IPS DF 6.9 (cell line): Measurements from ENCODE around the gene ZG16.

Experiments
- DNase-seq: peaks from one replicate; pipeline ENCODE4 v3.0.0-alpha.2; 2013; ENCODE audit warnings: low read depth, low spot score
- H3K27ac ChIP-seq: one replicate; pipeline ENCODE4 v1.5.1; 2013; ENCODE audit warnings: low read length, control low read depth
- H3K27me3 ChIP-seq: 2 replicates; pipeline ENCODE4 v1.6.1; 2013; ENCODE audit warnings: mild to moderate bottlenecking, low read length; ENCODE audit not compliant: control insufficient read depth, insufficient read depth
- H3K36me3 ChIP-seq: 2 replicates; pipeline ENCODE4 v1.6.1; 2013; ENCODE audit warnings: low read length; ENCODE audit not compliant: control insufficient read depth, insufficient read depth
- H3K4me1 ChIP-seq: 2 replicates; pipeline ENCODE4 v1.6.1; 2013; ENCODE audit warnings: low read length; ENCODE audit not compliant: control insufficient read depth, insufficient read depth
- H3K4me3 ChIP-seq: 2 replicates; pipeline ENCODE4 v1.5.1; 2013; ENCODE audit warnings: mild to moderate bottlenecking, low read length
- H3K9me3 ChIP-seq: 2 replicates; pipeline ENCODE4 v1.6.1; 2013; ENCODE audit warnings: low read length, inconsistent platforms; ENCODE audit not compliant: control insufficient read depth, insufficient read depth
- WGBS: extraction: QIAGEN DNeasy Blood & Tissue Kit; methylation state at CpG from one replicate; pipeline ENCODE4 v1.1.7; 2013; ENCODE audit warnings: mixed read lengths, missing lambda C conversion rate; ENCODE audit not compliant: insufficient read length, insufficient coverage; 5-methylcytosine and 5-hydroxymethylcytosine counted together

Gene ZG16

DNA sequence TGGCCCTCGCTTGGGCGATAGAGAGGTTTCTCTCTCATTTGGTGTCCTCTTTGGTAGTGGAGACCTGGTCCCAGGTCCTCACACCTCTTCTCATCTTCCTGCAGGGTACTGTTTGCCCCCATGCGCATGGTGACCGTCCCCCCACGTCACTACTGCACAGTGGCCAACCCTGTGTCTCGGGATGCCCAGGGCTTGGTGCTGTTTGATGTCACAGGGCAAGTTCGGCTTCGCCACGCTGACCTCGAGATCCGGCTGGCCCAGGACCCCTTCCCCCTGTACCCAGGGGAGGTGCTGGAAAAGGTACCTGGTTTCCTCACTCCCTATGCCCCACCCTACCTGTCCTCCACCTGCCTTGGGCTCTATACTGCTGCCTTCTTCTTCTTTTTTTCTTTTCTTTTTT, 52.7 kb downstream of the ZG16 start:
- Histone ChIP-seq H3K36me3 (no peaks in the 10 kb centered on the region), H3K27ac (no peak overlapping the region), H3K4me3 (no peak overlapping the region), H3K9me3 (no peaks in the 10 kb centered on the region), H3K27me3 (no peaks in the 10 kb centered on the region), H3K4me1 (no peaks in the 10 kb centered on the region)
- DNase-seq: no peak
- no CpG with 5 or more reads among the region's 11 CpGs for WGBS

GRCh38 chr16:29831490-29831889, 53.4 kb downstream of the ZG16 start:
- H3K4me1 ChIP-seq: no peaks in the 10 kb centered on the region
- no CpG with 5 or more reads among the region's 2 CpGs for WGBS
- H3K9me3 ChIP-seq: no peaks in the 10 kb centered on the region
- H3K27ac ChIP-seq: no peak overlapping the region
- no peak overlapping the region for H3K4me3 ChIP-seq
- no peaks in the 10 kb centered on the region for H3K36me3 ChIP-seq
- no peak for DNase-seq
- no peaks in the 10 kb centered on the region for H3K27me3 ChIP-seq
